Activated CD4-positive, alpha-beta T cell treated with anti-CD3 and anti-CD28 coated beads, Interleukin-2, amount 50 U/mL, for 16 hours (primary cell): Measurements from ENCODE around the gene MS4A4E.
"Not testable (repeated sequence)": the region's sequence is repeated elsewhere in the genome, so short reads cannot be mapped to it uniquely, and the experiment has no call there.

Experiments used
- DNase-seq: peaks from one replicate; pipeline ENCODE4 v3.0.0-alpha.2; 2020

MS4A4E gene

DNA sequence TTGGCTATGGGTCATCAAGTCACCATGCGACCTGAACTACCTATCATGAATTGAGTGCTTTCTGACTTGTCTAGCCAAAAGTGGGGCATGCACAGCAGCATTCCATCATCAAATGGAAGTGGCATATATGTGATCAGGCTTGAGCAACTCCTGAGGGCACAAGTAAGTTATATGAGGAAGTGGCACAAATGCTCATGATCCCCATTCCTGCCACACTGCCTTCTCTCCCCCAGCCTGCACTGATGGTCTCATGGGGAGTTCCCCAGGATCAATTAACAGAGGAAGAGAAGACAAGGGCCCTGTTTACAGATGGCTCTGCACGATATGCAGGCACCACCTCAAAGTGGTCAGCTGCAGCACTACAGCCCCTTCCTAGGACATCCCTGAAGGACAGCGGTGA is 21.8 kb downstream of the MS4A4E start:
- no peak for DNase-seq

DNA sequence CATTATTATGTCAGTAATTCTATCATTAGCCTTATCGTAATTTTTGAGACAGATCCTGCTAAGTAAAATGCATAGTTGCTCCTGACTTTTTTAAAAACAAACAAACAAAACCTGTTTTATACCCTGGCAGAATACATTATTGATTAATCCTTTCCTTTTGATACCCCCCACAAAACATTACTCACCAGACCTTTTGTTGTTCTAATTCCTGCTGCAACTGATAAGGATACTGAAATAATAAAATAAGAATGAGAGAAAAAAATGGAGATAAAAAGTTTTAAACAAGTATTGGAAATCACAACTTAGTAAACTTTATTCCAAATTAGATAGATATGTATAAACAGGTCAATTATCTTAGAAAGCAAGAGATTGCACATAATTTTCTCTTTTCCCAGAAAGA is 28.6 kb downstream of the MS4A4E start:
- DNase-seq: no peak

GRCh38 chr11:60211206-60211605 is 31.7 kb downstream of the MS4A4E start:
- DNase-seq: no peak

- no peak for DNase-seq
These were observed 33.0 kb downstream of the MS4A4E start for GRCh38 chr11:60209977-60210376.

DNA sequence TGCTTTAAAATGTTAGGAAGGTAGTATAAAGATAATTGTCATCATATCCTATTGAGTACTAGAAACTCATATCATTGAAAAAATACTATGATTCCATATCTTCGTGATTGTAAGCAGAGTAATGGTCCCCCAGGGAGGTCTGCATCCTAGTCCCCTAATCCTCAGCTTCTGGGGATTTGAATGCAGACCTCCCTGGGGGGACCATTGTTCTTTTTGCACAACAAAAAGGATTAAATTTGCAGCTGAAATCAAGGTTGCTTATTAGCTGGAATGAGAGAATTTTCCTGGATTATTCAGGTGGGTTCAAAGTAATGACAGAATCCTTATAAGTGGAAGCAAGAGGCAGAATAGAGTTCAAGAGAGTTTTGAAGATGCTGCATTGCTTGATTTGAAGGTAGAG is 34.0 kb downstream of the MS4A4E start:
- DNase-seq: no peak

- no peak for DNase-seq
These were observed 34.6 kb downstream of the MS4A4E start for GRCh38 chr11:60208146-60208895.

DNA sequence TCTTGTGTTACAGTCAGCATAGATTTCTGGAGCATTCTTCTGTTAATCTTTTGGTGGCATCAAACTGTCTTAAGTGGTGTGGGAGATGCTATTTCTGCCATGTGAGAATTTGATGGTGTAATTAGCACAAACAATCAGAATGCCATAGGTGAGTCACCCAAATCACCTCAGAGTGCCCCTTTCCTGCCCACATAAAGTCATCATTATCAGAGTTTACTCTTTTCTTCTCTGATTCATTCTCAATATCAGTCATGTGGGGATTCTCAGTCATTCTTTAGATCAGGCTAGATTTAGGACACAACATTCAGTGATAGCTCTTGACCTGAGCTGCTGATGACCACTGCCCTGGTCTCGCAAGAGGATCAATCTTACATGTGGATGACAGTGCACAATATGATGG is 36.3 kb downstream of the MS4A4E start:
- peak; percentile 47 for DNase-seq

DNA sequence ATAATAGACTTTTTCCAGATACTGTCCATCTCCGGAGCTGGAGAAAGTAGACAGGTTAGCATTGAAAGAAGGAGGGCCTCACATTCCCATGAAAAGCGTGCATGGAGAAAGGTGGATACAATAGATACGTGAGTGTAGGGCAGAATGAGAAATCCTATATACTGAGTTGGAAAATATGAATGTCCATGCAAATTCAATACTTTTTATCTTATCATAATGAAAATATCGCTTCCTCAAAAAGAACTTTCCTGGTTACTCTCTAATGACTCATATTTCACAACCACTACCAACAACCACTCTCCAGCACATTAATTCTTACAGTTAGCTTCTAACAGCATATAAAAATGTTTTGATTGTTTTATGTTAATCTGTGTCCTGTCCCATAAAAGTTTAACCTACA is 38.0 kb downstream of the MS4A4E start:
- peak; percentile 6 for DNase-seq

GRCh38 chr11:60201334-60201733 is 41.6 kb downstream of the MS4A4E start:
- not testable (repeated sequence) for DNase-seq

DNA sequence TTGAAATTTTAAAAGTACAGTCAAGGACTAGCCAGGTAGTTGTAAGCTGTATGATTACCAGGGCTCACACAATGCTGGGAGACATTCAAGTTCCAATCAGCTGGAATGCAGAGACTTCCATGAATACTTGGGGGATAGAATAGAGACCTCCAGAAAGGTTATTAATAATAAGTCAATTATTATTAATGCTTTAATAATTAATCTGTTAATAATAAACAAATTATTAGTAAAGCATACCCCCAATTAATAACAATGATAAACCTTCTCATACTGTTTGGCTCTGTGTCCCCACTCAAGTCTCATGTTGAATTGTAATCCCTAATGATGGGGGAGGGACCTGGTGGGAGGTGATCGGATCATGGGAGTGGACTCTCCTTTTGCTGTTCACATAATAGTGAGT is 45.5 kb downstream of the MS4A4E start:
- DNase-seq: no peak

DNA sequence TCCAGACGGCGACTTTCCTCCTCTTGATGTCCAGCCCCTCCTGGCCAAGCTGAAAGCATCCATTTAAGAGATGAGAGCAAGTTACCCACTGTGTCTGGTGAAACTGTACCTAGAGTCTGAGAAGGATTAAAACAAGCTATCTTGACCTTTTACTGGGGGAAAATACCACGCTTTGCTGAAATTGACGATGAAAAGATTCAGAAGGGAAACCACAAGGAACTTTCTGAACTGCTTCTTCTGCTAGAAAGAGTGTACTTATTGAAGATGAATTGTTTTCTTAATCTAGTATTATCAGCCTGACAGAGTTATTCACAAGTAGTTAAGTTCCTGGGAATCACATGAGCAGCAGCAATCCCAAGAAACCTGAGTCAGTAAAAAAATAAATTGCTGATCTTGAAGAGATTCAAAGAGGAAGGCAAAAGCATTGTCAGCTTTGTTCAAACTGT is 47.0 kb downstream of the MS4A4E start:
- DNase-seq: no peak

DNA sequence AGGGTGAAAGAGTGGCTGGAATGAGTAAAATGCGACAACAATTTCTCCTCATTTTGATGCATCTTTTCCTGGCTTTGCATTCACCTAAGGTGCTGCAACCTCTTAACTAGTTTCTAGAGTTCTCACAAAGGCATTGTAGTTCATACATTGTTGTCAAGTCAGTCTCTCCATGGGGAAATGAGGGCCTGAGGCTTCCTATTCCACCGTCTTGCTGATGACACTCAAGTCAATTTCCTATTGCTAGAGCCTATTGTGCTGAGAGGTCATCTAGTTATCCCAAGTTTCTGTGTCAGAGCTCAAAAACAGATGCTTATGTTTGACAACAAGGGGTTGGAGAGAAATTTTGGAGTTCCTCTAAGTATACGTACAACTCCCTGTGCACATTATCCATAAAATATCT is 48.4 kb downstream of the MS4A4E start:
- no peak for DNase-seq

DNA sequence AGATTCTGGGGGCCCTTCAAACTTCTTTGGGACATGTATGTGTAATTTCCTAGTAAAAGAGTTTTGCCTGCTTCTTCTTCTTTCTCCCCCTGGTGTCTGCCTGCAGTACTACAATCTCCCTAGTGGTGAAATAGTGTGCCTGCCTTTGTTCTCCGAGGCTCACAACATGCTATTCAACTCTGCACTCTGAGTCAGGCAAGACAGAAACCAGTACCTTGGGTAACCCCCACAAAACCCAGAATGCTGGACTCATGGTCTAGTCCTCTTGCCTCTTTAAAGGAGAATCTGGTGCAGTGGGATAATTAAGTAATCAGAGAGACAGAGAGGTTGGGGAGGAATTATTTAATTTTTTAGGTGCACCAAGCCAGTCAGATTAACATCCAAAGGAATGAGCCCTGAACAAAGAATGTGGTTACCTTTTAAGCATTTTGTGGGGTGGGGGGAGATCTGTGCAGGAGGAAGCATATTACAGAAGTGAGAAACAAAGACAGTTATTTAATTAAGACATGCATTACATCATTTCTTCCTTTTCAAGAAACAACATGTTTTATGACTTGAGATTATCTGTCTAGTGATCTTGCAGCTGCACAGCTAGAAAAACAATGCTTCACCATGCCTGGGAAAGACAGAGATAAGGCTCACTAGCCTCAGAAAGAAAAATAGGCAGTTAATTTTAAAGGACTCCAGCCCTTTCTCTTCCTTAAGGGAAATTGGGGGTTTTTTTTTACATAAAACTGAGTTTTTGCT is 49.1 kb downstream of the MS4A4E start:
- DNase-seq: peak; percentile 75

DNA sequence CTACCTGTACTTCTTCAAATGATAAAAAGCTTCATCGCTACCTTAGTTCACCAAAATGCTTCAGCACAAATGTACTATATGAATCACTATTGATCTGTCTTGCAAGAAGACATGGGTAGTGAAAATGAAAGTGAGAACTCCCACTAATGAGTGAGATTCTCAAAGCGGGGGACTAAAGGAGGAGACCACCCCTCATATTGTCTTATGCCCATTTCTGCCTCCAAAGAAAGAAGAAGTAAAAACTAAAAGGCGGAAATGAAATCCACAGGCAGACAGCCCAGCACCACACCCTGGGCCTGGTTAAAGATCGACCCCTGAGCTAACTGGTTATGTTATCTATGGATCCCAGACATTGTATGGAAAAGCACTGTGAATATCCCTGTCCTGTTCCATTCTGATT is 50.4 kb downstream of the MS4A4E start:
- DNase-seq: not testable (repeated sequence)

- not testable (repeated sequence) for DNase-seq
These were observed 54.5 kb downstream of the MS4A4E start for GRCh38 chr11:60188481-60188880.

DNA sequence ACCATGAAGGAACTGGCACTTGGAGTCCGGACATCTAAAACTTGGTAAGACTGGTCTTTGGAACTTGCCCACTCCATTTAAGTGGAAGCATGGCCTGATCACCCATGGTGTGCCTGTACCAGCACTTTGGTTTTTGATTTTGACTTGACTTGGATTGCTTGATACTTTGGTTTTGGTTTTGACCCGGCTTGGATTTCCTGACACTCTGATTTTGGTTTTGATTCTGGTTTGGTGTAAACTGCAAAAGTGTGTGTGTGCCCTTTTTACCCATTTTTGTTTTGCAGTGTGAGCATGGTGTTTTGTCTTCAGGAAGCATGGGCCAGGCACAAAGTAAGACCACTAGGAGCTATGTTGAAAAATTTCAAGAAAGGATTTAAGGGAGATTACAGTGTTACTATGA is 56.8 kb downstream of the MS4A4E start:
- DNase-seq: not testable (repeated sequence)

- not testable (repeated sequence) for DNase-seq
These were observed 57.5 kb downstream of the MS4A4E start for GRCh38 chr11:60185512-60185827.

GRCh38 chr11:60184824-60185511 is 58.0 kb downstream of the MS4A4E start:
- DNase-seq: no peak

DNA sequence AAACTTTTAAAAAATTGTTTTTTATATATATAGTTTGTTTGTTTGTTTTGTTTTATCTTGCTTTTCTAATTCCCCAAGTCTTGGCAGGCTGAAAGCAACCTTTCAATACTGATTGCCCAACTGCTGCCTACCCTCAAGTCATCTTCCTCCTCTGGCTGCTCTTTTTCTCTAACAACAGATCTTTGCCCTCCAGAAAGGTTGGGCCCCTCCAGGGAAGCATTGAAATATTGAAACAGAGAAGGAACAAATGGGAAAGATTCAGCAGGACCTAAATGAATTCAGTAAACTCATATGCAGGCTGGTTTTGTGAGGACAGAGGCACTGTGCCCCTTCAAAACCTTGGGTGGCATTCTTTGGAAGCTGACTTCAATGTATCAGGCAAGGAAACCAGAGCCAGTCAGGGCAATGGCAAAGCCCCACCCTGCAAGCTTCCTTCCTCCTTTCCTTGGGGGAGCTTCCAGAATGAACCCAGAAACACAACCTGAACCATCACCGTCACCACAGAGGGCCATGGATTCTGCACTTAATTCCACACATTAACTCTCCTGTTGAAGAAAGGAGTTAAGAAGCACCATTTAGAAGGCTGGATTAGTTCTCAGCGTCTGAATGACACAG is 59.2 kb downstream of the MS4A4E start:
- no peak for DNase-seq

GRCh38 chr11:60182541-60183330 is 60.2 kb downstream of the MS4A4E start, which contains the start of gene MS4A6A:
Gene MS4A6A, minus strand, starts transcription at chr11:60183083. Its CDS starts 1,356 bp downstream, at chr11:60181727.
- no peak for DNase-seq

DNA sequence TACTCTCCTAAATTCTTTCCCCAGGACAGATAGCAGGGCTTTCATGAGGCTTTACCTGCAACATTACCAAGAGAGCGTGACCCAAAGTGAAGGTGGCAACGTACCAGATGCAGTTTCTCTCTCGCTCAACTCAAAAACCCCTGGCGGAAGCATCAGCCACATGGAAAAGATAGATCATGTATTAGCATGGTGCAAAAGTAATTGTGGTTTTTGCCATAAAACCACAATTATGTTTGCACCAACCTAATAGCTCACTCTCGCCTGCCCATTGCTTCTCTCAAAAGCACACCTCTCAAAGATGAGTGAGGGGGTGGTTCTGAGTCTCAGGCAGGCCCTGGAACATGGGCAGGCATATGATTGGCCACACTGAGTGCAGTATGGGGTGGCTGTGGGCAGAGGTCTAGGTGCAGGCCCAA is 67.1 kb downstream of the MS4A4E start:
- DNase-seq: peak; percentile 25

DNA sequence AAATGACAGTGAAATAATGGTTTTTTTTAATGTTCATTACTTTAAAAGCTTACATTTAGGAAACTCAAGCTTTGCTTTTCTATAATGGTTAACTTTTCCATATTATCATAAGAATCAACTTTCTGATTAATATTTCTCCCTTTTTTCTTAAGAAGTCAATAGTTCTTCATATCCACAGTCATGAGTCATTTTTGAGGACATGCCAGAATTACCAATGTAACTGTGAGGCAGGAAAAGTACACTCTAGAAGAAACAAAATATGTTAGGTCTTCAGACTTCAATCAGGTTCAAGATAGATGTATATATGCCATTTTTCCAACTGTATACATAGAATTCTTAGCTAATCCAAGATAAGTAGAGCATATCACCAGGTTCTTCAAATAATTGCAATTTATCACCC is 70.9 kb downstream of the MS4A4E start:
- DNase-seq: no peak

DNA sequence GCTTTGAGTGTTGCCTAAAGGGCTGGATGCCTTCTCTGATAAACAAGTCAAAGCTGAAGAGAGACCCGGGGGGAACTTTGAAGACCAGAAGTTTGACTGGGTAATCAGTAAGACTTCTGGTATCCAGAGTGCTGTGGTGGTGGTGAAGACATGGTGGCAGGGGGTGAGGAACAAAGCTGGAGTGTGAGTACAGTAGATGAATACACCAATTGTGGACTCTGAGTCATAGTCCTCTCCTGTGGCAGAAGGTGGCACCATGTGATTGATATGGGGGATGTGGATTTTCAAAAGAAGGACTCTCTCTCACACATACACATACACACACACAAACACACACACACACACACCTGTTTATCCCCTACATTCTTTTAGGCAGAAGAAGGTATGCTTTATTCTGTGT is 72.4 kb downstream of the MS4A4E start:
- no peak for DNase-seq
